GM23248 (cell line): ENCODE measurements around the gene P2RX2. TPM values are rescaled to one million over a fixed set of nuclear protein-coding genes. Genes with fewer than 3 reads are reported as not detected.
"Not testable (repeated sequence)": the region's sequence is repeated elsewhere in the genome, so short reads cannot be mapped to it uniquely, and the experiment has no call there.

Source experiments
- DNase-seq: peaks from one replicate; pipeline ENCODE4 v3.0.0-alpha.2; 2015
- H2AFZ ChIP-seq: fragments of 200-600 bp; sonication (generic); 2 replicates; pipeline ENCODE4 v1.6.1; 2016; ENCODE audit warnings: antibody characterized with exemption
- H3F3A ChIP-seq: fragments of 200-600 bp; sonication (generic); 2 replicates; pipeline ENCODE4 v1.6.1; 2016; ENCODE audit warnings: mild to moderate bottlenecking, antibody characterized with exemption, mixed run types; ENCODE audit not compliant: insufficient read depth
- H3K27ac ChIP-seq: fragments of 200-600 bp; sonication (generic); 2 replicates; pipeline ENCODE4 v1.5.1; 2016; ENCODE audit warnings: mild to moderate bottlenecking
- H3K27me3 ChIP-seq: fragments of 200-600 bp; sonication (generic); replicated peaks from 2 replicates; pipeline ENCODE4 v1.6.1; 2016; ENCODE audit warnings: mild to moderate bottlenecking; ENCODE audit not compliant: insufficient read depth
- H3K36me3 ChIP-seq: fragments of 200-600 bp; sonication (generic); 2 replicates; pipeline ENCODE4 v1.6.1; 2016; ENCODE audit warnings: low read depth, mild to moderate bottlenecking
- H3K4me1 ChIP-seq: fragments of 200-600 bp; sonication (generic); 2 replicates; pipeline ENCODE4 v1.6.1; 2016; ENCODE audit warnings: mild to moderate bottlenecking; ENCODE audit not compliant: insufficient read depth
- H3K4me2 ChIP-seq: fragments of 200-600 bp; sonication (generic); one replicate; pipeline ENCODE4 v1.6.1; 2016; ENCODE audit warnings: mild to moderate bottlenecking; ENCODE audit not compliant: unreplicated experiment
- H3K4me3 ChIP-seq: fragments of 200-600 bp; sonication (generic); 2 replicates; pipeline ENCODE4 v1.5.1; 2016; ENCODE audit warnings: mild to moderate bottlenecking
- H3K79me2 ChIP-seq: fragments of 200-600 bp; sonication (generic); 2 replicates; pipeline ENCODE4 v1.6.1; 2016; ENCODE audit warnings: mild to moderate bottlenecking; ENCODE audit not compliant: insufficient read depth
- H3K9ac ChIP-seq: fragments of 200-600 bp; sonication (generic); 2 replicates; pipeline ENCODE4 v1.6.1; 2016; ENCODE audit warnings: mild to moderate bottlenecking
- H3K9me2 ChIP-seq: fragments of 200-600 bp; sonication (generic); 2 replicates; pipeline ENCODE4 v1.6.1; 2016; ENCODE audit warnings: mixed run types, mild to moderate bottlenecking, moderate library complexity; ENCODE audit not compliant: insufficient read depth
- H3K9me3 ChIP-seq: fragments of 200-600 bp; sonication (generic); one replicate; pipeline ENCODE4 v1.6.1; 2017; ENCODE audit warnings: low read depth
- H4K20me1 ChIP-seq: fragments of 200-600 bp; sonication (generic); 2 replicates; pipeline ENCODE4 v1.6.0; 2016; ENCODE audit not compliant: insufficient read depth
- EZH2 ChIP-seq: fragments of 200-600 bp; sonication (generic); IDR thresholded peaks from 2 replicates; pipeline ENCODE4 v1.6.1; 2018; ENCODE audit warnings: antibody characterized with exemption, mild to moderate bottlenecking; ENCODE audit not compliant: insufficient read depth, poor library complexity, severe bottlenecking
- EZH2phosphoT487 ChIP-seq: fragments of 200-600 bp; sonication (generic); IDR thresholded peaks from 2 replicates; pipeline ENCODE4 v1.6.1; 2018; ENCODE audit warnings: antibody characterized with exemption, moderate library complexity, mild to moderate bottlenecking, low read depth; ENCODE audit not compliant: insufficient read depth
- WGBS, 2 experiments: methylation state at CpG; one replicate each; pipeline ENCODE4 v1.1.6; 2015 to 2017; ENCODE audit warnings: low lambda C conversion rate in 2 of 2, low coverage in 1 of 2; ENCODE audit errors: missing lambda C conversion rate in 2 of 2; 5-methylcytosine and 5-hydroxymethylcytosine counted together
- in situ Hi-C: fragments of 300-500 bp; cut with MboI; formaldehyde crosslinking; loops from 2 replicates; pipeline ENCODE4 v1.15.0; 2020
- polyA plus RNA-seq: library from polyadenylated mRNA; unstranded; fragments of >200 nt; fragmentation: Nextera tagmentation; extraction: Ambion mirVana; gene quantifications from 2 replicates; pipeline ENCODE4 v1.2.1, GENCODE V29; 2016
- total RNA-seq: library from RNA; depleted of rRNA; stranded (reverse); fragments of >200 nt; shearing (Covaris generic); gene quantifications from 2 replicates; pipeline ENCODE4 v1.2.3, GENCODE V29; 2014

P2RX2 gene
- total and polyA plus RNA-seq, 2 experiments from 2014 or later: not detected

- H3K27me3 ChIP-seq: no peaks in the 10 kb centered on the region; the same call in 1 of the 2 replicates
- H3K27ac ChIP-seq: no peak overlapping the region
- TF ChIP-seq EZH2 (no peak), EZH2phosphoT487 (no peak)
- H3K4me3 ChIP-seq: no peak overlapping the region
- no peaks in the 10 kb centered on the region for H3K9me3 ChIP-seq
- in situ Hi-C loops: no loop called here
- no peak overlapping the region for H3K4me2 ChIP-seq
- no peaks in the 10 kb centered on the region for H3K4me1 ChIP-seq
- H2AFZ ChIP-seq: no peak overlapping the region
- peaks cover 7% of the 10 kb centered on the region; the same call in 1 of the 2 replicates for H3F3A ChIP-seq
- WGBS, 2 experiments: 77 to 83% methylated on average over 18 of the region's 18 CpGs
- no peaks in the 10 kb centered on the region for H3K79me2 ChIP-seq
- peak; percentile 32 for DNase-seq
- no peaks in the 10 kb centered on the region for H3K9me2 ChIP-seq
- no peaks in the 10 kb centered on the region for H4K20me1 ChIP-seq
- no peaks in the 10 kb centered on the region for H3K36me3 ChIP-seq
- H3K9ac ChIP-seq: no peak overlapping the region
Observed at GRCh38 chr12:132596016-132596415, 22.6 kb upstream of the P2RX2 start.

- Histone ChIP-seq H2AFZ (peak overlapping the region; percentile 84), H3K9ac (peak overlapping the region; percentile 52; the same call in 1 of the 2 replicates), H3K27ac (no peak overlapping the region), H3K9me3 (no peaks in the 10 kb centered on the region), H3K79me2 (no peaks in the 10 kb centered on the region), H3K4me3 (peak overlapping the region; percentile 75), H3K27me3 (peaks cover 11% of the 10 kb centered on the region), H3K9me2 (no peaks in the 10 kb centered on the region), H3F3A (peaks cover 7% of the 10 kb centered on the region; the same call in 1 of the 2 replicates), H3K36me3 (no peaks in the 10 kb centered on the region), H3K4me2 (peak overlapping the region; percentile 77), H4K20me1 (no peaks in the 10 kb centered on the region), H3K4me1 (no peaks in the 10 kb centered on the region)
- WGBS, 2 experiments: 7 to 80% methylated on average over 2 to 58 of the region's 58 CpGs
- DNase-seq: peak; percentile 56
- TF ChIP-seq EZH2phosphoT487: no peak
- TF ChIP-seq EZH2: no peak
- in situ Hi-C loops: no loop called here
Observed at GRCh38 chr12:132597333-132598316, 21.0 kb upstream of the P2RX2 start.

GRCh38 chr12:132599502-132599901 lies 19.1 kb upstream of the P2RX2 start:
- H3K4me2 ChIP-seq, H4K20me1 ChIP-seq, H3K36me3 ChIP-seq, H3K9me3 ChIP-seq, H3F3A ChIP-seq, H3K27ac ChIP-seq, DNase-seq, H3K4me1 ChIP-seq, H3K9me2 ChIP-seq, H3K9ac ChIP-seq, in situ Hi-C loops, H2AFZ ChIP-seq, H3K4me3 ChIP-seq, H3K79me2 ChIP-seq: not testable (repeated sequence)
- 65 to 68% methylated on average over 6 of the region's 6 CpGs for WGBS, 2 experiments
- H3K27me3 ChIP-seq: peaks cover 28% of the 10 kb centered on the region

GRCh38 chr12:132600048-132601032 lies 18.2 kb upstream of the P2RX2 start:
- no peaks in the 10 kb centered on the region for H3K4me1 ChIP-seq
- peak; percentile 83 for DNase-seq
- in situ Hi-C loops: loop anchor here (25.0 kb wide), 1 partner anchor 438 kb away; no protein-coding TSS in a partner anchor

More at GRCh38 chr12:132600048-132601032, 18.2 kb upstream of the P2RX2 start:
- Histone ChIP-seq H3K27me3 (peaks cover 36% of the 10 kb centered on the region), H3K9ac (peak overlapping the region; percentile 67), H4K20me1 (no peaks in the 10 kb centered on the region), H3K4me3 (peak overlapping the region; percentile 74), H3K9me2 (no peaks in the 10 kb centered on the region), H3K79me2 (no peaks in the 10 kb centered on the region), H3F3A (peaks cover 7% of the 10 kb centered on the region; the same call in 1 of the 2 replicates), H3K36me3 (no peaks in the 10 kb centered on the region), H3K9me3 (no peaks in the 10 kb centered on the region), H3K4me2 (peak overlapping the region; percentile 80), H2AFZ (peak overlapping the region; percentile 82), H3K27ac (no peak overlapping the region)
- 35% methylated on average over 42 to 45 of the region's 45 CpGs for WGBS, 2 experiments
- TF ChIP-seq EZH2: no peak
- TF ChIP-seq EZH2phosphoT487: no peak
